ENCODE data around the gene TCF7.

GRCh38 chr5:134131578-134132350 is 17.3 kb downstream of the TCF7 start:
- TF ChIP-seq CTCF (conservative IDR thresholded peaks at IDR 0.05; ENCODE audit: low read length) (no peak), EZH2phosphoT487 (IDR thresholded peaks at IDR 0.05; ENCODE audit: borderline replicate concordance, low read depth, low read length) (no peak)

All from OCI-LY7 (cell line).